HEK293T (cell line): ENCODE measurements around the gene DBH.

Source experiments
- ARNT ChIP-seq: fragments of 450-650 bp; IDR thresholded peaks from 2 replicates; pipeline ENCODE4 v1.6.1; 2017; ENCODE audit warnings: mild to moderate bottlenecking
- BHLHE40 ChIP-seq: fragments of 450-650 bp; IDR thresholded peaks from 2 replicates; pipeline ENCODE4 v1.6.1; 2016; ENCODE audit warnings: mild to moderate bottlenecking, moderate library complexity, borderline replicate concordance
- CTBP1 ChIP-seq: fragments of 450-650 bp; IDR thresholded peaks from 2 replicates; pipeline ENCODE4 v1.6.1; 2016; ENCODE audit warnings: borderline replicate concordance
- ELF4 ChIP-seq: fragments of 450-650 bp; IDR thresholded peaks from 2 replicates; pipeline ENCODE4 v1.6.1; 2017; ENCODE audit warnings: antibody characterized with exemption
- FOXA1 ChIP-seq: fragments of 450-650 bp; IDR thresholded peaks from 2 replicates; pipeline ENCODE4 v1.6.1; 2016; ENCODE audit warnings: mild to moderate bottlenecking
- FOXM1 ChIP-seq: fragments of 450-650 bp; IDR thresholded peaks from 2 replicates; pipeline ENCODE4 v1.6.1; 2017; ENCODE audit warnings: mild to moderate bottlenecking, borderline replicate concordance
- HDGF ChIP-seq: fragments of 450-650 bp; IDR thresholded peaks from 2 replicates; pipeline ENCODE4 v1.6.1; 2017; ENCODE audit warnings: antibody characterized with exemption, borderline replicate concordance
- L3MBTL2 ChIP-seq: fragments of 450-650 bp; conservative IDR thresholded peaks from 2 replicates; pipeline ENCODE4 v1.6.1; 2016; ENCODE audit warnings: mild to moderate bottlenecking
- LEF1 ChIP-seq: fragments of 450-650 bp; IDR thresholded peaks from 2 replicates; pipeline ENCODE4 v1.6.1; 2017; ENCODE audit warnings: mild to moderate bottlenecking, borderline replicate concordance
- SP1 ChIP-seq: fragments of 450-650 bp; IDR thresholded peaks from 2 replicates; pipeline ENCODE4 v1.6.1; 2017
- SUZ12 ChIP-seq: fragments of 450-650 bp; IDR thresholded peaks from 2 replicates; pipeline ENCODE4 v1.6.1; 2016; ENCODE audit warnings: mild to moderate bottlenecking
- TARDBP ChIP-seq: fragments of 450-650 bp; IDR thresholded peaks from 2 replicates; pipeline ENCODE4 v1.6.1; 2016
- ZNF384 ChIP-seq: fragments of 450-650 bp; IDR thresholded peaks from 2 replicates; pipeline ENCODE4 v1.6.1; 2016

DNA sequence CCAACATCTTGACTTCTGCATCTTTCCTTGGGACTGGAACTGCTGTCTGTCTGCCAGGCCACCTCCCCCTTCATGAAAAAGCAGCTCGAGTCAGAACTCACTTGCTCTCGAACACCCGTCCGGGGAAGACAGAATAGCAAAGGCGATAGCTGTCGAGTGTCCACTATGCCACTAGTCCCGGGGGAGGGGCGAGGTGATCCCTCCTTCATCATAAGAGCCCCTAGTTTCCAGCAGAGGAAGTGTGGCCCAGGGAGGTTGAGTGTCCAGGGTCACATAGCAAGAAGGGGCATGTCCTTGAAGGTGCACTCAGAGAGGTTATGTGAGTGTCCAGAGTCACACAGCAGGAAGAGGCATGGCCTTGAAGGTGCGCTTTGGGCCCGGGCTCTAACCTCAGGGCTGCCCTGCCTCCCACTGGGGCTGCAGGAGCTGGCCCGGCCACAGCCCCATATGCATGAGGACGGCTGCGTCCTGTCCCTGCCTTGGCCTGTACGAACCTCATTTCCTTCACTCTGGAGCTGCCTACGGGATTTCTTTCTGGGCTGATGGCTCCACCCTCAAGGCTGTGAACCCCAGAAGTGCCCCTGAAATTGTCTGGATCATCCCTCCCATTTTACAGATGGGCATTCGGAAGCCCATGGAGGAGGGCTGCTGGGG, 6.7 kb downstream of the DBH start:
- TF ChIP-seq BHLHE40, result no peak
- TF ChIP-seq FOXM1, result no peak
- no peak for TF ChIP-seq HDGF
- no peak for TF ChIP-seq SUZ12
- TF ChIP-seq TARDBP, result no peak
- TF ChIP-seq ARNT, result no peak
- TF ChIP-seq SP1, result no peak
- no peak for TF ChIP-seq ELF4
- no peak for TF ChIP-seq CTBP1
- TF ChIP-seq FOXA1, result no peak
- no peak for TF ChIP-seq LEF1
- TF ChIP-seq ZNF384, result no peak
- TF ChIP-seq L3MBTL2, result no peak
